NCI-H524 (cell line): Measurements from ENCODE around the gene PCNX3.
"Not testable (repeated sequence)": the region's sequence is repeated elsewhere in the genome, so short reads cannot be mapped to it uniquely, and the experiment has no call there.

ENCODE experiments used
- DNase-seq, 2 experiments: peaks; one replicate each; lab custom pipeline; 2025; lab: John Stamatoyannopoulos, UW

Gene PCNX3

GRCh38 chr11:65654375-65655349 lies 39.1 kb downstream of the PCNX3 start:
- DNase-seq: no peak

- no peak for DNase-seq
Measured at GRCh38 chr11:65655570-65656332, 40.2 kb downstream of the PCNX3 start.

GRCh38 chr11:65657426-65657825 lies 41.9 kb downstream of the PCNX3 start:
- DNase-seq: no peak

GRCh38 chr11:65658174-65659021 lies 42.8 kb downstream of the PCNX3 start:
- no peak for DNase-seq

- no peak for DNase-seq
Measured at GRCh38 chr11:65660038-65660437, 44.5 kb downstream of the PCNX3 start.

GRCh38 chr11:65660908-65661307 lies 45.3 kb downstream of the PCNX3 start:
- not testable (repeated sequence) for DNase-seq

GRCh38 chr11:65661599-65662246 lies 46.1 kb downstream of the PCNX3 start:
- DNase-seq: no peak

- DNase-seq: no peak
Measured at GRCh38 chr11:65662247-65662798, 46.7 kb downstream of the PCNX3 start.

GRCh38 chr11:65662799-65663638 lies 47.4 kb downstream of the PCNX3 start, which contains the start of gene RELA:
Gene RELA (minus strand): TSS chr11:65662916. CDS start chr11:65662832, 84 bp downstream.
- peak; percentile 67 to 83 for DNase-seq

- DNase-seq: peak in 1 of 2 experiments; percentile 50
Measured at GRCh38 chr11:65663639-65664200, 48.1 kb downstream of the PCNX3 start.

- no peak for DNase-seq
Measured at GRCh38 chr11:65672180-65672860, 56.7 kb downstream of the PCNX3 start.

- no peak for DNase-seq
Measured at GRCh38 chr11:65672982-65673381, 57.4 kb downstream of the PCNX3 start.

- DNase-seq: no peak
Measured at GRCh38 chr11:65680192-65680743, 64.7 kb downstream of the PCNX3 start.

GRCh38 chr11:65683480-65683879 lies 67.9 kb downstream of the PCNX3 start:
- not testable (repeated sequence) for DNase-seq

- DNase-seq: no peak
Measured at GRCh38 chr11:65685981-65686380, 70.4 kb downstream of the PCNX3 start.
